Cardiac muscle cell (in vitro differentiated cells and primary cell): Measurements from ENCODE around the gene ST13. TPM values are rescaled to one million over a fixed set of nuclear protein-coding genes. Genes with fewer than 3 reads are reported as not detected.

Experiments
- DNase-seq, 2 donors: peaks; one replicate each; pipeline versions ENCODE4 v3.0.0 to v3.0.0-alpha.2; 2010 to 2017; ENCODE audit warnings: low read depth in 1 of 2, low spot score in 1 of 2
- H3K27ac ChIP-seq: fragments of 200-600 bp; sonication (generic); 2 replicates; pipeline ENCODE4 v1.5.1; 2016
- H3K27me3 ChIP-seq: fragments of 200-600 bp; sonication (generic); 2 replicates; pipeline ENCODE4 v1.6.0; 2016; ENCODE audit warnings: control low read depth
- H3K36me3 ChIP-seq: fragments of 200-600 bp; sonication (generic); 2 replicates; pipeline ENCODE4 v1.5.1; 2016; ENCODE audit warnings: control low read depth
- H3K4me1 ChIP-seq: fragments of 200-600 bp; sonication (generic); 2 replicates; pipeline ENCODE4 v1.8.1; 2017; ENCODE audit warnings: low read depth, mild to moderate bottlenecking, mixed run types
- H3K4me3 ChIP-seq: fragments of 200-600 bp; sonication (generic); 2 replicates; pipeline ENCODE4 v1.5.1; 2016; ENCODE audit warnings: mild to moderate bottlenecking
- H3K9me3 ChIP-seq: fragments of 200-600 bp; sonication (generic); 2 replicates; pipeline ENCODE4 v1.5.1; 2017; ENCODE audit warnings: low read depth, mild to moderate bottlenecking, control low read depth
- CTCF ChIP-seq: IDR thresholded peaks from 2 replicates; pipeline ENCODE4 v1.5.1; 2012; ENCODE audit warnings: low read depth, mild to moderate bottlenecking, low read length
- polyA plus RNA-seq: library from polyadenylated mRNA; unstranded; fragments of >200 nt; fragmentation: Nextera tagmentation; extraction: Ambion mirVana; gene quantifications from 2 replicates; pipeline ENCODE4 v1.2.1, GENCODE V29; 2016
- total RNA-seq: library from RNA; depleted of rRNA; stranded (reverse); fragments of >200 nt; gene quantifications from 2 replicates; pipeline ENCODE4 v1.2.3, GENCODE V29; 2016

Gene ST13
- total and polyA plus RNA-seq, 2 experiments from 2014 or later = 216 to 301 TPM

DNA sequence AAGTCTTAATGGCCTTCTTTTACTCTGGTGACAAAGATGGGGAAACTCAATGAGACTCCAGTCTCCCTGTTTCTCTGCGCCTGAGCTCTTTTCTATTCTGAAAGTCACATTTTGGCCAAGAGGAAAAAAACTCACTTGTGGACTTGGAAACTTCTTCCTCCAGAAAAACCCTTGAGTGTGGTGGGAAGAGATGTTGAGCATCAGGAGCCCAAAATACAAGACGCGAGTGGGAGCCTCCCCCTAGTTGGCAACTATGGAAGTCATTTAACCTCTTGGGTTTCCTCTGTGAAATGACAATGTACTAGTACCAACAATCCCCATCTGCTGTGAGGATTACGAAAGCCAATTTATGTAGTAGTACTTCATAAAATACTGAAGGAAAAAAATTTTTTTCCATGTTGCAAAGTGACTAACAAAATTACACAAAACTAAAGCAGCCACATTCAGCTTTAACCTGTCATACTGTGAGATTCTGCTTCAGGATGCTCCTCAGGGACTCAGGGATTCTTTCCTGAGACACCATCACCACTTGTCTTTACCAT is 36.8 kb downstream of the ST13 start:
- Histone ChIP-seq H3K36me3 (peaks cover 17% of the 10 kb centered on the region), H3K9me3 (no peaks in the 10 kb centered on the region), H3K27ac (no peak overlapping the region), H3K27me3 (no peaks in the 10 kb centered on the region), H3K4me3 (peak overlapping the region; percentile 82), H3K4me1 (peaks cover 4% of the 10 kb centered on the region)
- TF ChIP-seq CTCF = no peak
- DNase-seq = peak in 1 of 2 donors; percentile 42

DNA sequence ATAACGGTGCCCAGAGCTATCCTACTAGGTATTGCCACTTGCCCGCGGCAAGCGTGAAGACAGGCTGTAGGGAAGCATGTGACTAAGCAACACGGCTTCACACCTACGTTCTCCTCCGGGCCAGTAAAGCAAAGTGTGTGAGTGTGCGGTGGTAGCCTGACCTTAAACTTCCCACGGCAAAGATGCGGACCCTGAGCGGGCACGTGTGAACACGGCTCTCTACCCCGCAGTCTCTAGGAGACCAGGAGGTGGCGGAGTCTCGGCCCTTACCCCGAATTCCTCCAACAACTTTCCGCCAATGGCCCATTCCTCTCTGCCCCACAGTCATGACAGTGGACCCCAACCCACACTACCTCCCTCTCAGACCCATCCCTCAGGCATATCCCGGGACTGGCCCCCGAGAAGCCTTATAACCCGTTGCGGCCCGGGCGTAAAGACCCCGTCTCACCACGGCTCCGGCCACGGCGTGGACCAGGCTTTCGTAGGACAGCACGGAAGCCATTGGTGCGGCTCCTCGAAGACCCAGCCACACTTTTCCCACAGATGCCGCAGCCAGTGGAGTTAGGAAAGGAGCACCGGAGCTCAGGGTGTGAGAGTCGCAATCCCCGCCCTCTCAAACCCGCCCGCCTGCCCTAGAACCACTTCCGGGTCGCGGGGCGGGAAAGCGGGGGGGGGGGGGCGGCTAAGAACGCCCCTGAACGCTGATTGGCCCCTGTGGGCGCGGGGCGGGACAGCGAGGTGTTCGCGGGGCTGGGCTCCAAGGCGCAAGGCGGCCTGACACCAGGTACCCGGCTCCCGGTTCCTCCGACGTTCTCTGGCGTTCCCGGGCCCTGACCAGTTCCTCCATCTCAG is 37.5 kb downstream of the ST13 start, which contains the start of gene SLC25A17:
SLC25A17 (minus strand) TSS at position 600 of the 852 bp plus-strand sequence; CDS start at position 502, 98 bp downstream.
- peaks cover 4% of the 10 kb centered on the region for H3K4me1 ChIP-seq
- peaks cover 15% of the 10 kb centered on the region for H3K36me3 ChIP-seq
- no peaks in the 10 kb centered on the region for H3K9me3 ChIP-seq
- peak; percentile 50 for TF ChIP-seq CTCF
- H3K4me3 ChIP-seq = peak within 1 kb of the TSS; percentile 82
- H3K27me3 ChIP-seq = no peaks in the 10 kb centered on the region
- H3K27ac ChIP-seq = peak within 1 kb of the TSS; percentile 91
- DNase-seq = peak; percentile 88 to 93

DNA sequence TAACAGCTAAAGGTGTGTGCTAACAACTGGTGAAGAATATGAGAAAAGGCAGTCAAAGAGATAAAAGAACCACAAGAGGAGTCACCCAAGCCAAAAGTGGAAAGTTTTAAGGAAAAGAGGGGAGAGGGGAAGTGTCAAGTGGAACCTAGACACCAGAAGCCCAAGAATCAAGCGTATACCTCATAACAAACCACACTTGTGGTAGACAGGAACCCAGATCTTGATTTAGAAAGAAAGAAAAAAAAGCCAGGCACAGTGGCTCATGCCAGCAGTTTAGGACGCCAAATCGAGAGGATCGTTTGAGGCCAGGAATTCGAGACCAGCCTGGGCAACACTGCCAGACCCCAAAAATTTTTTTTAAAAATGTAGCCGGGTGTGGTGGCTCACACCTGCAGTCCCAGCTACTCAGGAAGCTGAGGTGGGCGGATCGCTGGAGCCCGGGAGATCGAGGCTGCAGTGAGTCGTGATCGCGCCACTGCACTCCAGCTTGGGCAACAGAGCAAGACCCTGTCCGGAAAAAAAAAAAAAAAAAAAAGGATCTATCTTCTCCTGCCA is 38.2 kb downstream of the ST13 start:
- no peak overlapping the region for H3K27ac ChIP-seq
- peak overlapping the region; percentile 82 for H3K4me3 ChIP-seq
- no peaks in the 10 kb centered on the region for H3K27me3 ChIP-seq
- H3K9me3 ChIP-seq = no peaks in the 10 kb centered on the region
- TF ChIP-seq CTCF = no peak
- H3K4me1 ChIP-seq = peaks cover 4% of the 10 kb centered on the region
- peaks cover 8% of the 10 kb centered on the region for H3K36me3 ChIP-seq
- no peak for DNase-seq

DNA sequence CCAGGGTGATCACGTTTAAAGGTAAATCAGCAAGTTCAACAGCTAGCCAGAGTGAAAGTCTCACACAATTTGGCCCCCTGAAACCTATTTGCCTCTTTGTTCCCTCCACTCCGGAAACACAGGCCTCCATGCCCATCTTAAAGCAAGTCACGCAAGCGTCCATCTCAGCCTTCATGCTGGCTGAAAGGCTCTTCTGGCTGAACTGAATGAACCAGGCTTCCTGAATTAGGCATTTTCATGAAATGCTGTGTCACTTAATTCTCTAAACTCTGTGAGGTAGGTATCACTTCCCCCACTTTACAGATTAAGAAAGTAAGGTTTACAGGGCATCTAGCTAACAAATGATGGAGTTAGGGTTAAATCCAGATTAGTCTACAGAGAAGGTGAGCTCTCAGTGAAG is 38.7 kb downstream of the ST13 start:
- H3K27ac ChIP-seq = no peak overlapping the region
- no peaks in the 10 kb centered on the region for H3K27me3 ChIP-seq
- DNase-seq = no peak
- no peak overlapping the region for H3K4me3 ChIP-seq
- no peak for TF ChIP-seq CTCF
- no peaks in the 10 kb centered on the region for H3K9me3 ChIP-seq
- H3K36me3 ChIP-seq = peaks cover 5% of the 10 kb centered on the region
- peaks cover 4% of the 10 kb centered on the region for H3K4me1 ChIP-seq

DNA sequence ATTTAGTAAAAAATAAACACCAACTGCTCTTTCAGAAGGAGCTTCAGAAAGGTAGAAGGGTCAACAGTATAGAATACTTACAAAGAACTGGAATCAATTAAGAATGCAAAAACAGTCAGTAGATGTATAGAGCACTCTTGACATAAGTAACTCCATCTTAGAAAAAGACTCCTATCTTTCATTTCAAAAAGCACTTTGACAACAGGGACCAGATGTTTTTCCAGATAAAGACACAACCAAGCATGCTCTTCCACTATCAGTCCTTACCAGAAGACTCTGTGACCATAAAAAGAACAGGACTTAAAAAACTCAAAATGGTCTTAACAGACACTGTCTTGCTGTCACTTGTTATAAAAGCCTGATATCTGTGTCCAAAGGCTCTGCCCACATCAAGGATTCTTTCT is 42.5 kb downstream of the ST13 start:
- H3K36me3 ChIP-seq = no peaks in the 10 kb centered on the region
- TF ChIP-seq CTCF = no peak
- H3K27me3 ChIP-seq = no peaks in the 10 kb centered on the region
- DNase-seq = no peak
- H3K27ac ChIP-seq = no peak overlapping the region
- no peaks in the 10 kb centered on the region for H3K9me3 ChIP-seq
- H3K4me1 ChIP-seq = peaks cover 4% of the 10 kb centered on the region
- H3K4me3 ChIP-seq = no peak overlapping the region
